Uterus (tissue), 4 donors: ENCODE data around the gene ZMYND11. TPM values are rescaled to one million over a fixed set of nuclear protein-coding genes. Genes with fewer than 3 reads are reported as not detected.

ENCODE experiments used
- DNase-seq, 2 donors: peaks; one replicate each; pipeline ENCODE4 v3.0.0-alpha.2; 2019 to 2020
- H3K27ac ChIP-seq, 2 donors: fragments of 200-600 bp; sonication (generic); 1 replicate in 1 of 2; 2 replicates in 1 of 2; pipeline ENCODE4 v1.5.1; 2016 to 2018
- H3K27me3 ChIP-seq, 2 donors: fragments of 200-600 bp; sonication (generic); one replicate each; pipeline ENCODE4 v1.5.1; 2018 to 2019; ENCODE audit warnings: control low read depth in 1 of 2
- H3K36me3 ChIP-seq, 2 donors: fragments of 200-600 bp; sonication (generic); one replicate each; pipeline ENCODE4 v1.5.1; 2019; ENCODE audit warnings: control low read depth in 1 of 2
- H3K4me1 ChIP-seq, 2 donors: fragments of 200-600 bp; sonication (generic); one replicate each; pipeline ENCODE4 v1.5.1; 2018 to 2019; ENCODE audit warnings: control low read depth in 1 of 2
- H3K4me3 ChIP-seq, 2 donors: fragments of 200-600 bp; sonication (generic); 1 replicate in 1 of 2; 2 replicates in 1 of 2; pipeline ENCODE4 v1.5.1; 2018 to 2019; ENCODE audit warnings: mild to moderate bottlenecking in 1 of 2
- H3K9me3 ChIP-seq, 2 donors: fragments of 200-600 bp; sonication (generic); one replicate each; pipeline ENCODE4 v1.5.1; 2019; ENCODE audit warnings: control low read depth in 1 of 2
- POLR2A ChIP-seq, 2 donors: fragments of 450-650 bp; IDR thresholded peaks; one replicate each; pipeline ENCODE4 v1.6.1; 2016; ENCODE audit warnings: antibody characterized with exemption in 2 of 2, mild to moderate bottlenecking in 1 of 2, moderate library complexity in 1 of 2
- intact Hi-C: fragments of 100-400 bp; cut with DNase I; formaldehyde crosslinking; loops from one replicate; pipeline ENCODE4 v1.15.1; 2023; ENCODE audit warnings: low total_unique reads
- total RNA-seq, 4 donors: library from RNA; depleted of rRNA in 3 of 4; stranded (reverse); fragments of >200 nt in 3 of 4; gene quantifications; one replicate each; pipeline versions ENCODE4 v1.1.0 to v1.2.4, GENCODE V29; 2014 to 2023
- TF ChIP-seq, protein P1 (sequence below), 4 experiments: fragments of 200-600 bp in 2 of 4; fragments of 450-650 bp in 2 of 4; sonication (generic) in 2 of 4; IDR thresholded peaks; one replicate each; pipeline ENCODE4 v1.5.1; 2016 to 2019; ENCODE audit warnings: antibody characterized with exemption in 4 of 4, mild to moderate bottlenecking in 2 of 4, moderate library complexity in 1 of 4
- donor health status: DM: yes; HTN: yes; CAD: no.

ZMYND11 gene
- total RNA-seq, 4 donors from 2014 or later = 54.1 to 122 (median 104) TPM

GRCh38 chr10:235915-236314, 100.7 kb downstream of the ZMYND11 start:
- H3K27ac ChIP-seq = no peak overlapping the region
- TF ChIP-seq, protein P1, sequence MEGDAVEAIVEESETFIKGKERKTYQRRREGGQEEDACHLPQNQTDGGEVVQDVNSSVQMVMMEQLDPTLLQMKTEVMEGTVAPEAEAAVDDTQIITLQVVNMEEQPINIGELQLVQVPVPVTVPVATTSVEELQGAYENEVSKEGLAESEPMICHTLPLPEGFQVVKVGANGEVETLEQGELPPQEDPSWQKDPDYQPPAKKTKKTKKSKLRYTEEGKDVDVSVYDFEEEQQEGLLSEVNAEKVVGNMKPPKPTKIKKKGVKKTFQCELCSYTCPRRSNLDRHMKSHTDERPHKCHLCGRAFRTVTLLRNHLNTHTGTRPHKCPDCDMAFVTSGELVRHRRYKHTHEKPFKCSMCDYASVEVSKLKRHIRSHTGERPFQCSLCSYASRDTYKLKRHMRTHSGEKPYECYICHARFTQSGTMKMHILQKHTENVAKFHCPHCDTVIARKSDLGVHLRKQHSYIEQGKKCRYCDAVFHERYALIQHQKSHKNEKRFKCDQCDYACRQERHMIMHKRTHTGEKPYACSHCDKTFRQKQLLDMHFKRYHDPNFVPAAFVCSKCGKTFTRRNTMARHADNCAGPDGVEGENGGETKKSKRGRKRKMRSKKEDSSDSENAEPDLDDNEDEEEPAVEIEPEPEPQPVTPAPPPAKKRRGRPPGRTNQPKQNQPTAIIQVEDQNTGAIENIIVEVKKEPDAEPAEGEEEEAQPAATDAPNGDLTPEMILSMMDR (IDR thresholded peaks at IDR 0.05) = no peak
- no peak for TF ChIP-seq POLR2A (IDR thresholded peaks at IDR 0.05)
- H3K4me1 ChIP-seq = no peaks in the 10 kb centered on the region
- no peaks in the 10 kb centered on the region for H3K27me3 ChIP-seq
- no peak for DNase-seq
- intact Hi-C loops = no loop called here
- no peaks in the 10 kb centered on the region for H3K36me3 ChIP-seq
- H3K9me3 ChIP-seq = no peaks in the 10 kb centered on the region
- H3K4me3 ChIP-seq = no peak overlapping the region

DNA sequence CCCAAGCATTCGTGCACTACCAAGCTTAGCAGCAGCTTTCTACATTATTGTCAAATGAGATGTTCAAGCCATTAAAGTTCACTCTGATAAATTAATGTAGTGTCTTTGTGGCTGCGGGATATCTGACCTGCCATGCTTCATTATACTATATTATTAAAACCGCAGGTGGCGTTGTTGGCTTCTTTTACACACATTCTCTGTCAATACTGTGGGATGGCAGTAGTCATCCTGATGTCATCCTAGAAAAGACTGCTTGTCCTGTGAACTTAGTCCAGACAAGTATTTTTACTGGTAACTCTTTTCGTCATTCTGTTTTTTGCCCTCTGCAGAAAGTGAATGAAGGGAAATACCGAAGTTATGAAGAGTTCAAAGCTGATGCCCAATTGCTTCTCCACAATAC, 103.9 kb downstream of the ZMYND11 start:
- intact Hi-C loops = no loop called here
- no peaks in the 10 kb centered on the region for H3K4me1 ChIP-seq
- H3K9me3 ChIP-seq = no peaks in the 10 kb centered on the region
- no peaks in the 10 kb centered on the region for H3K27me3 ChIP-seq
- no peak overlapping the region for H3K27ac ChIP-seq
- DNase-seq = no peak
- no peak overlapping the region for H3K4me3 ChIP-seq
- no peaks in the 10 kb centered on the region for H3K36me3 ChIP-seq
- TF ChIP-seq POLR2A (IDR thresholded peaks at IDR 0.05) = no peak
- TF ChIP-seq, protein P1 (IDR thresholded peaks at IDR 0.05) = no peak

- intact Hi-C loops = no loop called here
- TF ChIP-seq POLR2A (IDR thresholded peaks at IDR 0.05) = no peak
- TF ChIP-seq, protein P1 (IDR thresholded peaks at IDR 0.05) = no peak
- H3K9me3 ChIP-seq = no peaks in the 10 kb centered on the region
- H3K4me1 ChIP-seq = no peaks in the 10 kb centered on the region
- H3K27ac ChIP-seq = no peak overlapping the region
- no peak overlapping the region for H3K4me3 ChIP-seq
- DNase-seq = no peak
- no peaks in the 10 kb centered on the region for H3K27me3 ChIP-seq
- H3K36me3 ChIP-seq = no peaks in the 10 kb centered on the region
These were observed 106.2 kb downstream of the ZMYND11 start for GRCh38 chr10:241451-241850.

DNA sequence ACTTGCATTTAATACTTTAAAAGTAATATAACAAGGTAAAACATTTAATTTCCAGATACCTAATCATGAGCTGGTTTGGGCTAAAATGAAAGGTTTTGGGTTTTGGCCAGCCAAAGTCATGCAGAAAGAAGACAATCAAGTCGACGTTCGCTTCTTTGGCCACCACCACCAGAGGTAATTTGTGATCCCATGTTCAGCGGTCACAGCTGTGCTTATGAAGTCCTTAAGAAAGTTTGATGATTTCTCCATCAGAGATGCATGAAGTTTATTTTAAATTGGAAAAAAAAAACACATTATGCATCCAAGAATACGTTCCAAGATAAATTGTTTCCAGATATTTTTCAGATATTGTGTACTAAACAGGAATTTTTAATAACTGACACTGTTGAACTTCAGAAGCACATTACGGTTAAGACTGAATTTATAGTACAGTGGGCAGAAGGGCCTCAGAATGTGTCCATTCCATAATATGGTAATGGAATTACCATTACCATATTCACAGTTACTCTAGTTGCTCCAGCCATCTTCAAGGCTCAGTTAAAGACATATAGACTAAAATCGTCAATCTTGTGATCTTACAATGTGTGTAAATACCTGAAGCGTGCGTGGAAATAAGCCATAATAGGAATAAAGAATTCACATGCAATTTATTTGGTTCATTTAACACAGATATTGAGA, 106.8 kb downstream of the ZMYND11 start:
- Histone ChIP-seq H3K4me3 (no peak overlapping the region), H3K27me3 (no peaks in the 10 kb centered on the region), H3K9me3 (no peaks in the 10 kb centered on the region), H3K36me3 (no peaks in the 10 kb centered on the region), H3K27ac (no peak overlapping the region), H3K4me1 (no peaks in the 10 kb centered on the region)
- intact Hi-C loops = no loop called here
- no peak for DNase-seq
- TF ChIP-seq, protein P1 (IDR thresholded peaks at IDR 0.05) = no peak
- no peak for TF ChIP-seq POLR2A (IDR thresholded peaks at IDR 0.05)

DNA sequence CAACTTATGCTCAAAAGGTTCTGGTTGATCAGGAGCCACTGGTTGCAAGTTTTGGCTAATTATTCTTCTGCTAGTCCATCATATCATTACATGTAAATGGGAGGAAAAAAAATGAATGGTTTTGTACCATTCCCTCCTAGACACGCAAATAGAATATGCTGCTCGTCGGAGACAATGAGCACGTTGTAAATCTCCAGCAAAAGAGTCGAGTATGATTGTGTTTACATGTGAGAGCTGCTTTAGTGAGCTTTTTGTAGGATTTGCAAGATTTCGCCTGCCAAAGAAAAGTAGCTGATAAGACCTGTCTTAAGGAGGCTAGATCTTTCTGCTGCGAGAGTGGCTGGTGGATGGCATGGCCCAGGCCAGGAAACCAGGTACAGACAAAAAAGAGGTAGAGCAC, 109.0 kb downstream of the ZMYND11 start:
- H3K4me3 ChIP-seq = no peak overlapping the region
- no peaks in the 10 kb centered on the region for H3K36me3 ChIP-seq
- no peak for DNase-seq
- no peak overlapping the region for H3K27ac ChIP-seq
- intact Hi-C loops = no loop called here
- TF ChIP-seq POLR2A (IDR thresholded peaks at IDR 0.05) = no peak
- TF ChIP-seq, protein P1 (IDR thresholded peaks at IDR 0.05) = no peak
- H3K27me3 ChIP-seq = no peaks in the 10 kb centered on the region
- no peaks in the 10 kb centered on the region for H3K4me1 ChIP-seq
- no peaks in the 10 kb centered on the region for H3K9me3 ChIP-seq
